Heart right ventricle (tissue), 16 donors: ENCODE data around the gene HIF1AN. TPM values are rescaled to one million over a fixed set of nuclear protein-coding genes. Genes with fewer than 3 reads are reported as not detected.

Experiments used
- ATAC-seq, 8 donors: fragments of 200-7000 bp; cut with Tn5 transposase; one replicate each; pipeline ENCODE4 v1.9.1; 2020; ENCODE audit warnings: mild to moderate bottlenecking in 8 of 8, moderate library complexity in 8 of 8, moderate number of reproducible peaks in 1 of 8
- DNase-seq, 2 donors: peaks; one replicate each; pipeline ENCODE4 v3.0.0-alpha.2; 2020
- H3K27ac ChIP-seq, 10 donors: fragments of 200-600 bp; sonication (generic) in 2 of 10; one replicate each; pipeline versions ENCODE4 v1.5.0 to v1.8.0; 2020 to 2022; ENCODE audit warnings: mild to moderate bottlenecking in 3 of 10
- H3K27me3 ChIP-seq, 7 donors: fragments of 200-600 bp; one replicate each; pipeline ENCODE4 v1.8.0; 2021 to 2022; ENCODE audit warnings: mild to moderate bottlenecking in 2 of 7
- H3K36me3 ChIP-seq, 9 donors: fragments of 200-600 bp; sonication (generic) in 1 of 9; one replicate each; pipeline versions ENCODE4 v1.5.0 to v1.8.0; 2020 to 2022; ENCODE audit warnings: mild to moderate bottlenecking in 2 of 9
- H3K4me1 ChIP-seq, 9 donors: fragments of 200-600 bp; sonication (generic) in 1 of 9; one replicate each; pipeline versions ENCODE4 v1.5.0 to v1.8.0; 2020 to 2022; ENCODE audit warnings: mild to moderate bottlenecking in 4 of 9
- H3K4me3 ChIP-seq, 10 donors: fragments of 200-600 bp; sonication (generic) in 2 of 10; one replicate each; pipeline versions ENCODE4 v1.5.0 to v1.8.0; 2020 to 2022; ENCODE audit warnings: mild to moderate bottlenecking in 7 of 10, moderate library complexity in 2 of 10
- H3K9me3 ChIP-seq, 11 donors: fragments of 200-600 bp in 10 of 11; sonication (generic) in 2 of 11; one replicate each; pipeline versions ENCODE4 v1.5.0 to v1.8.0; 2013 to 2022; ENCODE audit warnings: mild to moderate bottlenecking in 2 of 11, control low read depth in 1 of 11, moderate library complexity in 1 of 11
- WGBS, 2 donors: extraction: QIAGEN DNeasy Blood & Tissue Kit; methylation state at CpG; one replicate each; pipeline ENCODE4 v1.1.7; 2013; ENCODE audit warnings: inconsistent platforms in 1 of 2; 5-methylcytosine and 5-hydroxymethylcytosine counted together
- intact Hi-C, 10 donors: fragments of 100-400 bp; cut with DNase I; formaldehyde crosslinking; loops; one replicate each; pipeline versions ENCODE4 v1.11.1 to v1.14.2; 2022
- polyA plus RNA-seq, 2 donors: library from polyadenylated mRNA; stranded (reverse); fragments of 200-250 nt; gene quantifications; one replicate each; pipeline ENCODE4 v1.2.3, GENCODE V29; 2013
- total RNA-seq, 10 donors: library from RNA; stranded (reverse); fragmentation: NEBNext Ultra II Directional in 3 of 10; extraction: Animal tissue kit (Norgen Biotek cat#: 25700) in 3 of 10; gene quantifications; one replicate each; pipeline versions ENCODE4 v1.2.1 to v1.2.4, GENCODE V29; 2021 to 2023
- TF ChIP-seq, protein P1 (sequence below), 9 donors: fragments of 200-600 bp; sonication (generic) in 2 of 9; IDR thresholded peaks; one replicate each; pipeline versions ENCODE4 v1.5.0 to v1.8.0; 2021 to 2022; ENCODE audit warnings: antibody characterized with exemption in 9 of 9, mild to moderate bottlenecking in 5 of 9, moderate library complexity in 1 of 9
- donor health status: Arrhythmogenic right ventricular cardiomyopathy.
- donor health status: ischemic (EF 13 %, LVEDD 7.1; RV severe dilation, severe dysfunction).
- donor health status: healthy with polysubstance abuse.
- donor health status: DM: no; HTN: yes; CAD: no.
- donor health status: DM: no; HTN: no; CAD: no.
- donor health status: ischemic (EF 25% LVEDD 6.9; RV normal size, moderate dysfunction).
- donor health status: ischemic (EF 25% LVEDD 5.7; RV mildly dilated, moderate dysfunction).
- donor health status: healthy.
- donor health status: DM: yes; HTN: yes; CAD: no.
- donor health status: Ischemic cardiomyopathy.
- donor health status: ischemic (EF 35%, LVEDD 5.7; RV mildly dilated, moderate dysfunction).
- donor health status: nonischemic (EF 11% LVEDD 7.7; RV severe dilation, severe dysfunction).
- donor health status: DM: yes; HTN: yes; CAD: no.
- donor health status: PGD.
- donor health status: ischemic (EF 29% LVEDD 5.4; RV normal size, mild dysfunction).
- donor health status: nonischemic (EF 23%, LVEDD 6.1; RV moderate dilation, normal function).

The HIF1AN gene
- total and polyA plus RNA-seq, 12 donors, result 7.1 to 66.8 (median 48.4) TPM

DNA sequence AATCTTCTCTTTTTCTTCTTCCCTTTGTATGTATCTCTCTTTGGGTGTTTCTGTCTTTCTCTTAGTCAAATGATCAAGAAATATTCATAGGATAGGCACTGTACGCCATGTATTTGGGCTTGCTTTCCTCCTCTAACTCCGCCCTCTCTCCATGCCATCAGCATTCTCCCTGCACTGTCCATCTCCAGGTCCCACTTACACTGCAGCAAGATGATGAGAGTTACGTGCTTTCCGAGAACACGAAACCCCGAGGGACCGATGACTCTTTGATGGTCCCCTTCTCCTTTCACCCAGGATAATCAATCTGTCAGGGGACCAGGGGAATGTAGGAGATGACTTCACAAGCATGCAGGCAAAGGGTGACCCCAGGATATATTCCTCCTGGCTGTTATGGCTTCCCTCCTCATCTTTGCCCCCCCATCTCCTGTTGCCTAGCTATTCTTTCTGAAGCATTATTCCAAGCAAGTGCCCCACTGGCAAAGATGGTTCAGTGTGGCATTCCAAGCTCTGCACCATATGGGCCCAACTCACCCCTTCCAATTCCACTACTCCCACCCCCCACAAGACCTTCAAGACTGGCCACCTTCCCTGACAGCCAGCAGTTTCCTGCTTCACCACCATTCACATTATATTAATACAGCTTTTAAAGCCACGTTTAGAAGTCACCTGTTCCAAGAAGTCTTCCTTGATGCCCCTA, 40.0 kb downstream of the HIF1AN start:
- Histone ChIP-seq H3K4me3 (no peak overlapping the region), H3K36me3 (no peaks in the 10 kb centered on the region), H3K4me1 (no peaks in the 10 kb centered on the region), H3K27ac (no peak overlapping the region), H3K27me3 (peaks cover 0 to 71% (median 36%) of the 10 kb centered on the region in 7 donors), H3K9me3 (no peaks in the 10 kb centered on the region)
- no peak for DNase-seq
- intact Hi-C loops, result no loop called here
- TF ChIP-seq, protein P1, sequence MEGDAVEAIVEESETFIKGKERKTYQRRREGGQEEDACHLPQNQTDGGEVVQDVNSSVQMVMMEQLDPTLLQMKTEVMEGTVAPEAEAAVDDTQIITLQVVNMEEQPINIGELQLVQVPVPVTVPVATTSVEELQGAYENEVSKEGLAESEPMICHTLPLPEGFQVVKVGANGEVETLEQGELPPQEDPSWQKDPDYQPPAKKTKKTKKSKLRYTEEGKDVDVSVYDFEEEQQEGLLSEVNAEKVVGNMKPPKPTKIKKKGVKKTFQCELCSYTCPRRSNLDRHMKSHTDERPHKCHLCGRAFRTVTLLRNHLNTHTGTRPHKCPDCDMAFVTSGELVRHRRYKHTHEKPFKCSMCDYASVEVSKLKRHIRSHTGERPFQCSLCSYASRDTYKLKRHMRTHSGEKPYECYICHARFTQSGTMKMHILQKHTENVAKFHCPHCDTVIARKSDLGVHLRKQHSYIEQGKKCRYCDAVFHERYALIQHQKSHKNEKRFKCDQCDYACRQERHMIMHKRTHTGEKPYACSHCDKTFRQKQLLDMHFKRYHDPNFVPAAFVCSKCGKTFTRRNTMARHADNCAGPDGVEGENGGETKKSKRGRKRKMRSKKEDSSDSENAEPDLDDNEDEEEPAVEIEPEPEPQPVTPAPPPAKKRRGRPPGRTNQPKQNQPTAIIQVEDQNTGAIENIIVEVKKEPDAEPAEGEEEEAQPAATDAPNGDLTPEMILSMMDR (IDR thresholded peaks at IDR 0.05), result no peak
- no peak for ATAC-seq
- 78 to 81% methylated on average over 8 of the region's 8 CpGs for whole genome bisulfite sequencing, 2 donors

- TF ChIP-seq, protein P1 (IDR thresholded peaks at IDR 0.05), result no peak
- intact Hi-C loops, result no loop called here
- H3K9me3 ChIP-seq, result no peaks in the 10 kb centered on the region
- H3K4me1 ChIP-seq, result no peaks in the 10 kb centered on the region
- no peak overlapping the region for H3K27ac ChIP-seq
- ATAC-seq (no peak), DNase-seq (no peak)
- peaks cover 0 to 67% (median 30%) of the 10 kb centered on the region in 7 donors for H3K27me3 ChIP-seq
- H3K36me3 ChIP-seq, result no peaks in the 10 kb centered on the region
- no peak overlapping the region for H3K4me3 ChIP-seq
- 75 to 80% methylated on average over 5 of the region's 5 CpGs for WGBS, 2 donors
These were observed 40.5 kb downstream of the HIF1AN start for GRCh38 chr10:100576282-100576635.

DNA sequence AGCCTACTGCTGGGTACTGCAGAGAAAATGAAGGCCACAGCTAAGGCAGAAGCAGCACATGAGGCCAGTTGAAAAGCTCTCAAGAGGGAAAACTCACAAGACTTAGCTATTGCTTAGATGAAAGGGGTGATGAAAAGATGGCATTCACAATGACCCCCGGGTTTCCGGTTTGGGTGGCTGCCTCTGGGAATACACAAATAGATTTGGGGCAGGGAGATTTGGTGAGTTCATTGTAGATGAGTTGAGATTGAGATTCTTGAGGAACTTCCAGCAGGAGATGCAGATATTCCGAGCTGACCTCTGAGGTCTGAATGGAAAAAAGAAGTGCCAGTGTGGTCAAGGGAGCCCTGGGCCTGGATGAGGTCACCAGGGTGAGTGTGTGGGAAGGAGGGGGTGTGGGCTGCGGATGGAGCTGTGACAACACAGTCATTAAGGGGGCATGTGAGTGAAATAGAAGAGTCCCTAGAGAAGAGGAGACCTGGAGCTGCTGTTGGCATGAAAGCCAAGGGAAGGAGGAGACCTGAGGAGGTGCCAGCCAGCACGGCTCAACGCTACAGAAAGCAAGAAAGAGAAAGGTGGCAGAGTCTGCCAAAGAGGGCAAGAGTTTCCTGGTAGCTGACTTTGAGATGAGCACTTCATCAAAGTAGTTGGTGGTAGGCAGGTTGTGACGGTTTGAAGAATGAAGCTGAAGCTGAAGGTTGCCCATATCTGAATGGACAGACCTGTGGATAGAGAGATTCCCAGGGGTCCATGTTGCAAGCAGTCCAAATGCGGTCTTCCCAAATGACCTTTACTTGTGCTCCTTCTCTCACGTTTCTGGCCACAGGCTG, 43.7 kb downstream of the HIF1AN start:
- Histone ChIP-seq H3K36me3 (no peaks in the 10 kb centered on the region), H3K4me1 (no peaks in the 10 kb centered on the region), H3K27ac (no peak overlapping the region), H3K4me3 (no peak overlapping the region), H3K9me3 (no peaks in the 10 kb centered on the region), H3K27me3 (peaks cover 0 to 58% (median 26%) of the 10 kb centered on the region in 7 donors)
- no peak for DNase-seq
- TF ChIP-seq, protein P1 (IDR thresholded peaks at IDR 0.05), result no peak
- ATAC-seq, result no peak
- 63 to 71% methylated on average over 9 of the region's 9 CpGs for WGBS, 2 donors
- intact Hi-C loops, result no loop called here

DNA sequence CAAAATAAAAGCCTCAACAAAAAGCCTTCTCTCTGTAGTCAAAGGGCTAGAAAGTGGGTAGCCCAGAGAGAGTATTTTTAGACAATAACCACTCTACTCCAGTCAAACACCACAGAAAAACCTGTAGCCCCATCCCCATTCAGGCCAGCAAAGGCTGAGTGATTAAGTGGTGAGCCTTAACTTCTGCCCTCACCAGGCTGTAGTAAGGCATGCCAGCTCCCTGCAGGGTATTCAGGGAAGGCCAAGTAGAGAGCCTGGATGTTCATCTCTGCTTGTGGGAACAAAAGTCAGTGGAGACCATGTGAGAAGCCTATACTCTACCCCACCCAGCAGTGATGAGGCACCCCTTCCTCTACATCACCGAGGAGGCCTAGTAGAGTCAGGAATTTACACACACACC, 51.2 kb downstream of the HIF1AN start:
- no peak overlapping the region for H3K4me3 ChIP-seq
- H3K9me3 ChIP-seq, result peaks cover 0 to 30% (median 10%) of the 10 kb centered on the region in 11 donors
- H3K27ac ChIP-seq, result no peak overlapping the region
- WGBS, 2 donors, result 57 to 62% methylated on average over 1 of the region's 1 CpG
- H3K36me3 ChIP-seq, result no peaks in the 10 kb centered on the region
- intact Hi-C loops, result no loop called here
- ATAC-seq, result no peak
- TF ChIP-seq, protein P1 (IDR thresholded peaks at IDR 0.05), result no peak
- no peak for DNase-seq
- peaks cover 0 to 77% (median 27%) of the 10 kb centered on the region in 7 donors for H3K27me3 ChIP-seq
- H3K4me1 ChIP-seq, result no peaks in the 10 kb centered on the region
